HepG2 (cell line): ENCODE measurements around the gene SLC25A1. TPM values are rescaled to one million over a fixed set of nuclear protein-coding genes. Genes with fewer than 3 reads are reported as not detected.
A peak's percentile ranks its signal among the peaks of the same experiment; 100 is the strongest.

Source experiments
- FOSL2 ChIP-seq: sonication (generic); formaldehyde crosslinking; IDR thresholded peaks from 2 replicates; pipeline ENCODE4 v1.4.0; 2020; ENCODE audit warnings: missing genetic modification reagents
- HES4 ChIP-seq: sonication (generic); formaldehyde crosslinking; IDR thresholded peaks from 2 replicates; pipeline ENCODE4 v1.9.0; 2021; ENCODE audit warnings: mild to moderate bottlenecking, missing genetic modification reagents, borderline replicate concordance
- KDM3A ChIP-seq: IDR thresholded peaks from 2 replicates; pipeline ENCODE4 v1.6.1; 2018; ENCODE audit warnings: low read depth, missing compliant biosample characterization
- KLF11 ChIP-seq: IDR thresholded peaks from 2 replicates; pipeline ENCODE4 v1.6.1; 2016; ENCODE audit warnings: missing compliant biosample characterization
- STAT5B ChIP-seq: sonication (generic); formaldehyde crosslinking; IDR thresholded peaks from 2 replicates; pipeline ENCODE4 v1.4.0; 2020; ENCODE audit warnings: missing genetic modification reagents
- TBL1XR1 ChIP-seq: fragments of 150-350 bp; IDR thresholded peaks from 2 replicates; pipeline ENCODE4 v1.6.1; 2014; ENCODE audit warnings: borderline replicate concordance, low read length; ENCODE audit not compliant: partially characterized antibody
- ZBED4 ChIP-seq: sonication (generic); formaldehyde crosslinking; IDR thresholded peaks from 2 replicates; pipeline ENCODE4 v1.4.0; 2020; ENCODE audit warnings: missing genetic modification reagents, borderline replicate concordance
- ZFP36 ChIP-seq: fragments of 150-350 bp; IDR thresholded peaks from 2 replicates; pipeline ENCODE4 v1.6.1; 2018; ENCODE audit warnings: borderline replicate concordance, low read length, low read depth; ENCODE audit not compliant: partially characterized antibody
- ZFP90 ChIP-seq: sonication (generic); formaldehyde crosslinking; IDR thresholded peaks from 2 replicates; pipeline ENCODE4 v1.8.0; 2022; ENCODE audit warnings: missing genetic modification reagents, mild to moderate bottlenecking, inconsistent platforms, borderline replicate concordance
- ZFY ChIP-seq: sonication (generic); formaldehyde crosslinking; IDR thresholded peaks from 2 replicates; pipeline ENCODE4 v1.4.0; 2020; ENCODE audit warnings: missing genetic modification reagents
- ZMAT5 ChIP-seq: sonication (generic); formaldehyde crosslinking; IDR thresholded peaks from 2 replicates; pipeline ENCODE4 v1.5.0; 2020; ENCODE audit warnings: mild to moderate bottlenecking, low read depth, missing genetic modification reagents, borderline replicate concordance
- ZNF143 ChIP-seq: sonication (generic); formaldehyde crosslinking; IDR thresholded peaks from 2 replicates; pipeline ENCODE4 v1.4.0; 2020; ENCODE audit warnings: missing genetic modification reagents
- ZNF160 ChIP-seq: sonication (generic); formaldehyde crosslinking; IDR thresholded peaks from 2 replicates; pipeline ENCODE4 v1.8.0; 2022; ENCODE audit warnings: mild to moderate bottlenecking, inconsistent platforms, missing genetic modification reagents
- ZNF234 ChIP-seq: sonication (generic); formaldehyde crosslinking; conservative IDR thresholded peaks from 2 replicates; pipeline ENCODE4 v1.5.1; 2020; ENCODE audit warnings: mild to moderate bottlenecking, missing genetic modification reagents
- polyA plus RNA-seq, 8 experiments: library from polyadenylated mRNA; depleted of rRNA in 3 of 8; stranded (reverse) in 7 of 8; unstranded in 1 of 8; fragments of >200 nt; fragmentation: Illumina TruSeq in 4 of 8; extraction: Trizol in 4 of 8; gene quantifications; 2 replicates each; pipeline versions ENCODE4 v1.2.1 to v1.2.3, GENCODE V29; 2011 to 2016; ENCODE audit warnings: low read depth in 4 of 8, missing spikeins in 1 of 8, mixed read lengths in 1 of 8; ENCODE audit not compliant: insufficient read depth in 1 of 8
- total RNA-seq, 5 experiments: library from RNA; depleted of rRNA; stranded (reverse); fragments of >200 nt; fragmentation: Illumina TruSeq; extraction: Trizol; gene quantifications; 2 replicates each; pipeline ENCODE4 v1.2.3, GENCODE V29; 2016; ENCODE audit warnings: low read depth in 1 of 5
- TF ChIP-seq, protein P1 (sequence below): sonication (generic); formaldehyde crosslinking; IDR thresholded peaks from 2 replicates; pipeline ENCODE4 v1.4.0; 2020; ENCODE audit warnings: missing genetic modification reagents

The SLC25A1 gene
- total and polyA plus RNA-seq, 2 of the 13 experiments (the other 11 are each of a cell fraction or from before 2014, with no cell fraction given): 49.4 to 161 TPM

DNA sequence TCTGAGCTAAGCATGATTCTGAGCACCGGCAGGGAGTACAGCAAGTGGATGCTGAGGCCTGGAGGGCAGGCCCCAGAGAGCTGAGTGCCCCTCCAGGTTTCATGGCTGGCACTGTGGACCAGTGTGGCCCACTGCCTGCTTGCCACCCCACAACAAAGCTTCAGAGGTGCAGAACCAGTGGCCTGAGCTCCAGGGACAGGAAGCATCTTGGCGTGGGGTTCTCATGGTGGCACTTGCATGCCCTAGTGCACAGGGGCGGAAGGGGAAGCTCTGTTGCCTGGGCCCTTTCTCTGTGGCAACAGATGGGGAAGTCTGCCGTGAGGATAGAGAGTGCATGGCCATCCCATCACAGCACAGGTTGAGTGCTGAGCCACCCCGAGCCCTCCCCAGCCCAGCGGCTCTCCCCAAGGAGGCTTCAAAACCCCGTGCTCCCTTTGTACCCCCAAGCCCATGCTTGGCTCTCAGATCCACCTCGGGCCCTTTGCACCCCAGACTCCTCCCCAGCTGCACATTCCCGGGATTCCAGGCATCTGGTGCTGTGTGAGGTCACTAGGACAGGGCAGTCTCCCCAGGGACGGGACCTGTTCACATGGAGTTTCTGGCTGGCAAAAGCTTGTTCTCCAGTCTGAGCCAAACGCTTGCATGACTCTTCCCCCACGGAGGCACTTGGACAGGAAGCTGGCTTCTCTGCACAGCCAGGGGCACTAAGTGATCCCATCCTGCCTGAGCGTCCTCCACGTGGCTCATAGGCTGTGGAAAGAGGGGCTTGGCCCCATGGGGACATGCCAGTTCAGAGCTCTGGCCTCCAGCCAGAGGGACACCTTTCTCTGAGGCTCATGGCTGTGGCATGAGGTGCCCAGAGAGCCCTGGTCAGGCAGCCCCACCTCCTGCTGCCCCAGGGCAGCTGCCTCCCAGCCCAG, 4.2 kb downstream of the SLC25A1 start (continued):
- TF ChIP-seq ZBED4 (no peak), FOSL2 (CRISPR knock-in tag) (no peak), KDM3A (no peak), STAT5B (CRISPR knock-in tag) (no peak), ZNF143 (CRISPR knock-in tag) (0 out of 2 replicates have a peak, but pooled peaks have one; percentile 25), ZFP36 (no peak), ZFP90 (0 out of 2 replicates have a peak, but pooled peaks have one; percentile 34), ZNF160 (CRISPR knock-in tag) (0 out of 2 replicates have a peak, but pooled peaks have one; percentile 25), KLF11 (CRISPR knock-in tag) (no peak), ZFY (CRISPR knock-in tag) (peak; percentile 17), HES4 (no peak), TBL1XR1 (no peak), ZNF234 (no peak), ZMAT5 (CRISPR knock-in tag) (no peak)
- TF ChIP-seq, protein P1, sequence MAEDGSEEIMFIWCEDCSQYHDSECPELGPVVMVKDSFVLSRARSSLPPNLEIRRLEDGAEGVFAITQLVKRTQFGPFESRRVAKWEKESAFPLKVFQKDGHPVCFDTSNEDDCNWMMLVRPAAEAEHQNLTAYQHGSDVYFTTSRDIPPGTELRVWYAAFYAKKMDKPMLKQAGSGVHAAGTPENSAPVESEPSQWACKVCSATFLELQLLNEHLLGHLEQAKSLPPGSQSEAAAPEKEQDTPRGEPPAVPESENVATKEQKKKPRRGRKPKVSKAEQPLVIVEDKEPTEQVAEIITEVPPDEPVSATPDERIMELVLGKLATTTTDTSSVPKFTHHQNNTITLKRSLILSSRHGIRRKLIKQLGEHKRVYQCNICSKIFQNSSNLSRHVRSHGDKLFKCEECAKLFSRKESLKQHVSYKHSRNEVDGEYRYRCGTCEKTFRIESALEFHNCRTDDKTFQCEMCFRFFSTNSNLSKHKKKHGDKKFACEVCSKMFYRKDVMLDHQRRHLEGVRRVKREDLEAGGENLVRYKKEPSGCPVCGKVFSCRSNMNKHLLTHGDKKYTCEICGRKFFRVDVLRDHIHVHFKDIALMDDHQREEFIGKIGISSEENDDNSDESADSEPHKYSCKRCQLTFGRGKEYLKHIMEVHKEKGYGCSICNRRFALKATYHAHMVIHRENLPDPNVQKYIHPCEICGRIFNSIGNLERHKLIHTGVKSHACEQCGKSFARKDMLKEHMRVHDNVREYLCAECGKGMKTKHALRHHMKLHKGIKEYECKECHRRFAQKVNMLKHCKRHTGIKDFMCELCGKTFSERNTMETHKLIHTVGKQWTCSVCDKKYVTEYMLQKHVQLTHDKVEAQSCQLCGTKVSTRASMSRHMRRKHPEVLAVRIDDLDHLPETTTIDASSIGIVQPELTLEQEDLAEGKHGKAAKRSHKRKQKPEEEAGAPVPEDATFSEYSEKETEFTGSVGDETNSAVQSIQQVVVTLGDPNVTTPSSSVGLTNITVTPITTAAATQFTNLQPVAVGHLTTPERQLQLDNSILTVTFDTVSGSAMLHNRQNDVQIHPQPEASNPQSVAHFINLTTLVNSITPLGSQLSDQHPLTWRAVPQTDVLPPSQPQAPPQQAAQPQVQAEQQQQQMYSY (CRISPR knock-in tag): no peak
